ELF-1 (cell line): ENCODE results near the gene WFIKKN1.
"Not testable (repeated sequence)": the region's sequence is repeated elsewhere in the genome, so short reads cannot be mapped to it uniquely, and the experiment has no call there.

Experiments used
- DNase-seq: peaks from one replicate; pipeline ENCODE4 v3.0.0-alpha.2; 2016; ENCODE audit warnings: low read depth, low spot score

Gene WFIKKN1

GRCh38 chr16:595094-595528, 35.7 kb upstream of the WFIKKN1 start:
- no peak for DNase-seq

GRCh38 chr16:595942-596735, 34.6 kb upstream of the WFIKKN1 start:
- no peak for DNase-seq

- no peak for DNase-seq
Observed at GRCh38 chr16:596736-597060, 34.1 kb upstream of the WFIKKN1 start.

- not testable (repeated sequence) for DNase-seq
Observed at GRCh38 chr16:597655-598054, 33.1 kb upstream of the WFIKKN1 start.

GRCh38 chr16:598823-599739, 31.7 kb upstream of the WFIKKN1 start:
- DNase-seq, result no peak

- DNase-seq, result peak; percentile 43
Observed at GRCh38 chr16:600781-601180, 30.0 kb upstream of the WFIKKN1 start.

- DNase-seq, result no peak
Observed at GRCh38 chr16:603933-604332, 26.9 kb upstream of the WFIKKN1 start.

GRCh38 chr16:606656-607307, 24.0 kb upstream of the WFIKKN1 start:
- DNase-seq, result no peak

- DNase-seq, result no peak
Observed at GRCh38 chr16:608019-608418, 22.8 kb upstream of the WFIKKN1 start.

- DNase-seq, result no peak
Observed at GRCh38 chr16:609316-609715, 21.5 kb upstream of the WFIKKN1 start.

GRCh38 chr16:609984-610383, 20.8 kb upstream of the WFIKKN1 start:
- no peak for DNase-seq

GRCh38 chr16:610513-611381, 20.0 kb upstream of the WFIKKN1 start:
- peak; percentile 65 for DNase-seq

GRCh38 chr16:615122-615521, 15.7 kb upstream of the WFIKKN1 start:
- DNase-seq, result no peak

GRCh38 chr16:616733-617586, 13.8 kb upstream of the WFIKKN1 start:
- DNase-seq, result no peak

- DNase-seq, result no peak
Observed at GRCh38 chr16:617855-618254, 12.9 kb upstream of the WFIKKN1 start.

- no peak for DNase-seq
Observed at GRCh38 chr16:619476-620100, 11.2 kb upstream of the WFIKKN1 start.

- DNase-seq, result no peak
Observed at GRCh38 chr16:620700-621525, 9.9 kb upstream of the WFIKKN1 start.

- DNase-seq, result no peak
Observed at GRCh38 chr16:621526-622105, 9.2 kb upstream of the WFIKKN1 start.

GRCh38 chr16:622920-623280, 7.9 kb upstream of the WFIKKN1 start:
- no peak for DNase-seq
